Spinal cord (tissue), 10 donors: ENCODE results near the gene TMEM184A. TPM values are rescaled to one million over a fixed set of nuclear protein-coding genes. Genes with fewer than 3 reads are reported as not detected.
A peak's percentile ranks its signal among the peaks of the same experiment; 100 is the strongest.

ENCODE experiments used
- DNase-seq, 6 donors: peaks; one replicate each; pipeline versions ENCODE4 v3.0.0 to v3.0.0-alpha.2; 2013 to 2015; ENCODE audit warnings: low spot score in 6 of 6, low read depth in 4 of 6
- H3K27ac ChIP-seq: one replicate; pipeline ENCODE4 v1.5.1; 2013; ENCODE audit warnings: low read depth, low read length, control low read depth
- H3K27me3 ChIP-seq: one replicate; pipeline ENCODE4 v1.6.1; 2013; ENCODE audit warnings: low read length; ENCODE audit not compliant: control insufficient read depth, insufficient read depth
- H3K36me3 ChIP-seq: one replicate; pipeline ENCODE4 v1.6.1; 2013; ENCODE audit warnings: low read length; ENCODE audit not compliant: control insufficient read depth, insufficient read depth
- H3K4me1 ChIP-seq: one replicate; pipeline ENCODE4 v1.6.1; 2013; ENCODE audit warnings: low read length; ENCODE audit not compliant: control insufficient read depth, insufficient read depth
- H3K4me3 ChIP-seq: one replicate; pipeline ENCODE4 v1.5.1; 2013; ENCODE audit warnings: low read depth, low read length, control low read depth
- H3K9me3 ChIP-seq: one replicate; pipeline ENCODE4 v1.6.1; 2013; ENCODE audit warnings: low read length; ENCODE audit not compliant: control insufficient read depth, insufficient read depth
- WGBS: methylation state at CpG from one replicate; pipeline ENCODE4 v1.1.5; 2013; ENCODE audit warnings: missing lambda C conversion rate; ENCODE audit not compliant: insufficient coverage; 5-methylcytosine and 5-hydroxymethylcytosine counted together
- polyA plus RNA-seq, 2 donors: library from polyadenylated mRNA; unstranded; fragments of 120-200 nt; gene quantifications; one replicate each; pipeline ENCODE4 v1.2.1, GENCODE V29; 2013; ENCODE audit not compliant: insufficient read length in 2 of 2
- total RNA-seq, 2 donors: library from RNA; depleted of rRNA in 1 of 2; stranded (reverse); fragments of 120-200 nt in 1 of 2; fragments of >200 nt in 1 of 2; gene quantifications; one replicate each; pipeline versions ENCODE4 v1.2.3 to v1.2.4, GENCODE V29; 2013 to 2014
- donor health status: healthy.

TMEM184A gene
- total and polyA plus RNA-seq, 4 donors, result 0.20 to 2.3 (median 0.54) TPM

DNA sequence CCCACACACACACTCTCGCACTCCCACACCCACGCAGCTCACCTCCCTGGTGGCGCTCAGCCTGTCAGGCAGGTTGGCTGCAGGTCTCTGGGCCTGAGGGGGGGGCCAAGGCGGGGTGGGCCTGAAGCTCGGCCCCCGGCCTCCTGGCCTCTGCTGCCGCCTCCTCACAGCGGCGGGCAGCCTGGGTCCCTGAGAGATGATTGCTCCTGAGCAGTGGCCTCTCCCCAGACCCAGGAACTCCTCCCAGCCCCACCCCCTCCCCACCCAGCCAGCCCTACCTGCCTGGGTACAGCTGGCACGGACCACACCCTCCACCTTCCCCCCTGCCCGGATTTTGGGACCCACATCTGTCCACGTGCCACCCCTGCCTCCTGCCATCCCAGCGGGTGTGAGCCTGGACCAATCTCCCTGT is 4.6 kb upstream of the TMEM184A start:
- peaks cover 27% of the 10 kb centered on the region for H3K36me3 ChIP-seq
- H3K9me3 ChIP-seq, result no peaks in the 10 kb centered on the region
- H3K4me1 ChIP-seq, result peaks cover 15% of the 10 kb centered on the region
- WGBS, result 91% methylated on average over 8 of the region's 13 CpGs
- H3K27me3 ChIP-seq, result no peaks in the 10 kb centered on the region
- no peak for DNase-seq
- no peak overlapping the region for H3K4me3 ChIP-seq
- no peak overlapping the region for H3K27ac ChIP-seq

DNA sequence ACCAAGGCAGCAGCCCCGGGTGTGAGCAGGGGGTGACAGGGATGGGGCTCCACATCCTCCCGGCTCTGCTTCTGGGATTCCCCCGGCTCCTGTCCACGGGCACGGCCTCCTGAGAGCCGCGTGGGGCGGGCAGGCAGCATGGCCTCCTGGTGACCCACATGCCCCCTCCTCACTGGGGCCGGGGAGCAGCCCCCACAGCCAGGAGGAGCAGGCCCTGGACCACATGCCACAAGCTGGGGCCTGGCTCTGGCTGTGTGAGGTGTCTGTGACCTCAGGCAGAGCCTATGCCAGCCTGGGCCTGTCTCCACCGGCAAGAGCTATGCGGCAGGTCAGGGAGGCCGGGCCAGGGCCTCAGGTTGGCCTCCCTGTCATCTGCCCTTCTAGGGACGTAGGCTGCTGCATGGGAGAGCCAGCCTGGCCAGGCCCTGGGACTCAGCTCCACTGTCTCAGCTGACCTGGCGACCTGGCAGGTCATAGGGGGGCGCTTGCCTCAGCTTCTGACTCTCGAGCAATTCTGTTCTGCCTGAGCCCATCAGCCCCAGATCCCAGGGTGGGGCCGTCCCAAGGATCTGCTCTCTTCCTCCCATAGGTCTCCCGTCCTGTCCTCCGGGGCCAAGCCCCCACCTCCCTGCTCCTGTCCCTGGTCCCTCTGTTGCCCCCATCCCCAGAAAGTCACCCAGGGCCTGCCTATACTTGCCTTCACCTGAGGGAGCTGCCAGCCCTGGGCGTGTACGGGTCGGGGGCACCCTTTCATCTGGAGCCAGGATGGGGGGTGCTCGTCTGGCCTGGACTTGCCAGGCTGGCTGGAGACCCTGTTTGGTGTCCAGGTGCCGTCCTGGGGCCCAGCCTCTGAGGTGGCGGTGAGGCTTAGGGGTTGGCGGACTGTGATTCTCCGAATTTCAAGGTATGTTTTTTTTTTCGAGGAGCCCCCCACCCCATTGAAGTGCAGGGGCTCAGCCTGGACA is 3.9 kb upstream of the TMEM184A start:
- H3K27me3 ChIP-seq, result no peaks in the 10 kb centered on the region
- WGBS, result 84% methylated on average over 28 of the region's 28 CpGs
- no peaks in the 10 kb centered on the region for H3K9me3 ChIP-seq
- no peak for DNase-seq
- H3K4me1 ChIP-seq, result peaks cover 23% of the 10 kb centered on the region
- no peak overlapping the region for H3K4me3 ChIP-seq
- no peak overlapping the region for H3K27ac ChIP-seq
- H3K36me3 ChIP-seq, result peaks cover 20% of the 10 kb centered on the region

DNA sequence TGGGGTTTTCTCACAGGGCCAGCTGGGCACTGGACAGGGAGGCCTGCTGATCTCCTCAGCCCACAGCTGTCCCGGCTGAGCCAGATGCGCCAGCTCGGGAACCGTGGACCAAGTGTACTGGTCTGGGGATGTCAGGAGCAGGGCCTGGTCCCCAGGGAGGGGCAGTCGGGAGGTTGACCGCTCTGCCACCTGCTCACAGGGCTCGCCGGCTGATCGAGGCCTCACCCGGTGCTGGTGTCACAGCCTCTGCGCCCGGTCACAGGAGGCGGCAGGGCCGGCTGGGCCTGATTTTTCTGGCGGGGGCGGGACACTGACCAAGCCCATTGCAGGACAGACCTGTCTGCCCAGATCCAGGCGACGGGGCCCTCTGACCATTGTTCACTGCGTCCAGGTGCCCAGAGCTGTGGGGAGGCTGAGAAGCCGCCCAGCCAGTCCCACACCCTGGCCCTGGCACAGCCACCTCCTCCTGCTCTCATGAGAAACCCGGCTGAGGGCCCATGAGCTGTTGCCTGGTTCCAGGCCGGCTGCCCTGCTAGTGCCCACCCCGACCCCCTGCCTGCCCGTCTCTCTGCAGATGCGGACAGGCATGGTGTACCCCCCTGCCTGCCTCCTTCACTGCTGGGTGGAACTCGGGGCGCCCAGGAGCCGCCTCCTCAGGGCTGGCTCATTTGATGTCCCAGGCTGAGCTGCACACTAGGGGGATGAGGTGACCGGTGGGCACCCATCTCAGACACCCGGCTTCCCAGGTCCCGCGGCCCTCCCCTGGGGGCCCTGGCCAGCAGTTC is 3.0 kb upstream of the TMEM184A start:
- no peak overlapping the region for H3K4me3 ChIP-seq

DNA sequence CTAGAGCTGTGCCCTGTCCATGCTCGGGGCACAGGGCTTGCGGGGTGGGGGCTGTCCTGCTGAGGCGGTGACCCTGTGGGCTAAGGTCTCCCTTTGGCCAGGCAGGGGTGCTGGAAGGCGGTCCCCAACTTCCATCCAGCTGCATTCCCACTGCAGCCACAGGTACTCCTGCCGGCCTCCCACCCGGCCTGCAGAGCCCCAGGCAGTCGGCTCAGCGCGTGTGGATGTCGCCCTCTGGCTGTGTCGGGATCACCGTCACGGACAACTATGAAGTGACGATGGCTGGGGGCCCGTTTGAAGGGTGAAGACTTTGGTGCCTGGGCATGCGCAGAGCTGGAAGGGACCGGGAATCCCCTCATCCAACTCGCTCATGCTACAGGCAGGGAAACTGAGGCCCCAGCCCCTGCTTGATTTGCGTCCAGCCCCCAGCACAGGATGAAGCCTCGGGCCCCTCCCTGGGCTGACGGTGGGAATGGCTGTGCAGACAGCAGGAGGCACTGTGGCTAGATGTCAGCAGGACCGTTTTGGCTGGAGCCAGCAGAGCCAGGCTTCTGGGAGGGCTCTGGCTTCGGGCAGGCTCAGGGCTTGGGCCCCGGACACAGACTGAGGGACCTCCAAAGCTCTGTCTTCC is 2.3 kb upstream of the TMEM184A start:
- Histone ChIP-seq H3K4me3 (no peak overlapping the region), H3K27me3 (no peaks in the 10 kb centered on the region), H3K9me3 (no peaks in the 10 kb centered on the region), H3K4me1 (peaks cover 23% of the 10 kb centered on the region), H3K27ac (no peak overlapping the region), H3K36me3 (peaks cover 19% of the 10 kb centered on the region)
- 48% methylated on average over 21 of the region's 24 CpGs for WGBS
- DNase-seq, result peak in 1 of 6 donors; percentile 17

More for the DNA sequence above, 3.0 kb upstream of the TMEM184A start:
- no peaks in the 10 kb centered on the region for H3K9me3 ChIP-seq
- H3K27ac ChIP-seq, result no peak overlapping the region
- DNase-seq, result no peak
- no peaks in the 10 kb centered on the region for H3K27me3 ChIP-seq
- 88% methylated on average over 29 of the region's 32 CpGs for WGBS
- peaks cover 23% of the 10 kb centered on the region for H3K4me1 ChIP-seq
- H3K36me3 ChIP-seq, result peaks cover 21% of the 10 kb centered on the region

DNA sequence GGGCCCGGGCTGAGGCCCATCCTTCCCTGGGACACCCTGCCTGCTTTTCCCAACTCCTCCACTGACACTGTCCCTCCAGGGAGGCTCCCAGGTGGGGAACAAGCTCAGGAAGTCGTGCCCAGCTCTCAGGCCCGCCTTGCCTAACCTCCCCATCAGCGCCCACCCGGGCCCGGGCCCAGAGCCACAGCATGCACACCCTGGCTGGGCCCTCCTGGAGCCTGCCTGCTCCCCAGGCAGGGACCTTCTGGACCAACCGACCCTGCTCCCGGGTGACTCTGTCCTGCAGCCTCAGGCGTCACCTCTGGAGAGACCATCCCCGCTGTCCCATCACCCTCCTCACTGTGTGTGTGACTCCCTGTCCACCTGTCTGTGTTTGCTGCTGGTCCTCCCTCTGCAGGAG is 1.8 kb upstream of the TMEM184A start:
- H3K27ac ChIP-seq, result no peak overlapping the region
- H3K9me3 ChIP-seq, result no peaks in the 10 kb centered on the region
- peaks cover 19% of the 10 kb centered on the region for H3K36me3 ChIP-seq
- H3K4me3 ChIP-seq, result no peak overlapping the region
- DNase-seq, result no peak
- 92% methylated on average over 10 of the region's 10 CpGs for WGBS
- peaks cover 21% of the 10 kb centered on the region for H3K4me1 ChIP-seq
- H3K27me3 ChIP-seq, result no peaks in the 10 kb centered on the region

DNA sequence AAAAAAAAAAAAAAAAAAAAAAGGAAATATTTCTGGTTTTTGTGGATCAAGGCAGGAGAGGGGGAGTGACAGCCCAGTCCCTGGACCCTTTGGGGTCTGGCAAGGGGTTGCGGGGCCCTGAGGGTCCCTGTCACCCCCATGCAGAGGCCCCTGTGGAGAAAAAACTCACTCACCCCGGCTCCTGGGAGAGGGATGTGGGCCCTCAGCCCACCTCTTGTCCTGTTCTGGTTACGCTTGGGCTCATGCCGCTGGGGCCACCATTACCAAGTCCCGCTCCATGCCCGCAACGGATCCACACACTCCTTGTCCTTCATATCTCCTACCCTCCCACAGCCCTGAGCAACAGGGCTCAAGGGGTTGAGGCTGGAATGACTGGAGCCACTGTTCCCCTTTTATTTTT is 1.0 kb upstream of the TMEM184A start:
- no peak for DNase-seq
- no peaks in the 10 kb centered on the region for H3K9me3 ChIP-seq

DNA sequence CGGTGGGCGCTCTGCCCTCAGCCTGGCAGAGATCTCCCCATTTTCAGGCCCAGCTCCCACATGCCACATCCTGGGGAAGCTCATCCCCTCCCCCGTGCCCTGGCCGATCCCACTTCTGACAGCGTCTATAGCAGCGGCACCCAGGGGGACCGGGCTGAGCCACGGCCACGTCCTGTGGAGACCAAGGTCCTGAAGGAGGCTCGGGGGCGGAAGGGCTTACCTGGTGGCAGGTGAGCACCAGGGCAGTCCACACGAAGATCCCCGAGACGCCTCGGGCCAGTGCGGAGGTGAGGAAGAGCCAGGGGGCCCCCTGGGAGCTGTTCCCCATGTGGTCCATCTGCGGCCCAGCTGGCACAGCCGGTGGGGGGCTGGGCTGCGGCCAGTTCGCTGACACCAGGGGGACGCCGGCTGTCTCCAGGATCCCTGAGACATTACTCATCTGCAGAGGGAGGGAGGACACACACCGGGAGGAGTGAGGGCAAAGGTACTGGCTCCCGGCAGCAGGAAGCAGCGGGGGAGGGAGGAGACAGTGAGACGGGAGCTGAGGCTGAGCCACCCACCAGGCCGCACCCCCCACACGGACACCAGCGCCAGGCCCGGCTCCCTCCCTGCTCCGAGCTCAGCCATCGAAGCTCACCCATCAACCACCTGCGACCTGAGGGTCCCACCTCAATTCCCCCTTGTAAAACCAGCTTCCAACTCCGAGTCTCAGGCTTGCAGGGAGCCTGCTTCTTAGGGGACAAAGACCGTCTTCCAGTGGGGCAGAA is 776 bp downstream of the TMEM184A start:
- Histone ChIP-seq H3K36me3 (peaks cover 23% of the 10 kb centered on the region), H3K27me3 (no peaks in the 10 kb centered on the region), H3K27ac (no peak overlapping the region), H3K9me3 (no peaks in the 10 kb centered on the region), H3K4me3 (no peak overlapping the region), H3K4me1 (peaks cover 10% of the 10 kb centered on the region)
- WGBS, result 43% methylated on average over 35 of the region's 35 CpGs
- DNase-seq, result no peak

More for the DNA sequence above, 1.0 kb upstream of the TMEM184A start:
- Histone ChIP-seq H3K27me3 (no peaks in the 10 kb centered on the region), H3K4me1 (peaks cover 14% of the 10 kb centered on the region), H3K27ac (no peak overlapping the region), H3K36me3 (peaks cover 19% of the 10 kb centered on the region), H3K4me3 (no peak overlapping the region)
- WGBS, result 100% methylated on average over 5 of the region's 7 CpGs

DNA sequence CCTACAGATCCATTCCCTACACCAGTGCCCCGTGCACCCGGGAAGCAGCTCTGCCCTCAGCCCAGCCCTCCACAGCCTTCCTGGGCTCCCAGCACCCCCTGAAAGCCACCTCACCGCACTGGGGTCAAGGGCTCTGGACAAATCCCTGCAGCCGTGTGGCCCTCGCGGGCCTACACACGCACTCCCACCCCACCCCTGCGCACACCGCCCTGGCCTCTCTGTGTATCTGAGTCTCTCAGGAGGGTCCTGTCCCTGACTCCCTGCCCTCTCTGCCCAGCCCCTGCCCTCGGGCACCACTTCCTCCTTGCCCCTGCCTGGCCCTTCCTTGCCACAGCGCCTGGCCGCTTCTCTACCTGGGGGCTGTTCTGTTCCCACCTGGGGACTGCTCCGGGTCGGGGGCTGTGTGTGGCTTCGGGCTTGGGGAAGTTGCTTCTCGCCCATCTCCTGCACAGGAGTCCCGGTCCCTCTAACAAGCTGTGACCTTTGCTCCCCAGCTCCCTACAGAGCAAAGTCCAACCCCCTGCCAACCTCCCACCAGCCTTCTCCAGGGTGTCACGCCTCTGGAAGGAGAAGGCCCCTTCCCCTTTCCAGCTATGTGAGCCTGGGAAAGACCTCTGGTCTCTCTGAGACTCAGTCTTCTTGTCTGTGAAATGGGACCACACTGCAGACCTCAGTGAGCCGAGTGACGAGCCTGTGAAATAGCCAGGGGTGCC is 1.5 kb downstream of the TMEM184A start:
- no peaks in the 10 kb centered on the region for H3K9me3 ChIP-seq

More for the DNA sequence above, 1.5 kb downstream of the TMEM184A start:
- no peaks in the 10 kb centered on the region for H3K27me3 ChIP-seq
- WGBS, result 75% methylated on average over 20 of the region's 20 CpGs
- no peak overlapping the region for H3K4me3 ChIP-seq
- peaks cover 25% of the 10 kb centered on the region for H3K36me3 ChIP-seq
- DNase-seq, result no peak
- H3K27ac ChIP-seq, result no peak overlapping the region
- peaks cover 10% of the 10 kb centered on the region for H3K4me1 ChIP-seq
